K562 (cell line): Measurements from ENCODE around the gene RAB25. TPM values are rescaled to one million over a fixed set of nuclear protein-coding genes. Genes with fewer than 3 reads are reported as not detected.

Experiments
- CHAMP1 ChIP-seq: fragments of 450-650 bp; IDR thresholded peaks from 2 replicates; pipeline ENCODE4 v1.6.1; 2016; ENCODE audit warnings: mild to moderate bottlenecking
- ETV5 ChIP-seq: sonication (generic); formaldehyde crosslinking; IDR thresholded peaks from 2 replicates; pipeline ENCODE4 v1.4.0; 2020; ENCODE audit warnings: low read depth, mild to moderate bottlenecking, missing genetic modification reagents
- FOSL1 ChIP-seq: fragments of 200-800 bp; sonication (Bioruptor generic); conservative IDR thresholded peaks from 2 replicates; pipeline ENCODE4 v1.6.1; 2016; ENCODE audit warnings: missing genetic modification characterization, missing compliant biosample characterization
- FOXO4 ChIP-seq: fragments of 450-650 bp; formaldehyde crosslinking; IDR thresholded peaks from 2 replicates; pipeline ENCODE4 v1.4.0; 2020; ENCODE audit warnings: mild to moderate bottlenecking, moderate library complexity
- HDAC6 ChIP-seq: IDR thresholded peaks from 2 replicates; pipeline ENCODE4 v1.6.1; 2012; ENCODE audit warnings: low read depth, mild to moderate bottlenecking, control low read depth, inconsistent platforms, low read length, moderate library complexity
- MCM3 ChIP-seq: fragments of 450-650 bp; IDR thresholded peaks from 2 replicates; pipeline ENCODE4 v1.6.1; 2016
- NELFE ChIP-seq: IDR thresholded peaks from 2 replicates; pipeline ENCODE4 v1.6.1; 2011; ENCODE audit warnings: mild to moderate bottlenecking; ENCODE audit not compliant: insufficient read depth, insufficient read length
- NR1H2 ChIP-seq: sonication (generic); formaldehyde crosslinking; IDR thresholded peaks from 2 replicates; pipeline ENCODE4 v1.4.0; 2020; ENCODE audit warnings: mild to moderate bottlenecking, missing genetic modification reagents
- PTBP1 ChIP-seq: fragments of 200-400 bp; formaldehyde crosslinking; IDR thresholded peaks from 2 replicates; pipeline ENCODE4 v1.6.1; 2017; ENCODE audit warnings: low read depth, low read length
- TCFL5 ChIP-seq: fragments of 250-450 bp; sonication (Bioruptor Pico); conservative IDR thresholded peaks from 2 replicates; pipeline ENCODE4 v1.6.1; 2021; ENCODE audit warnings: mild to moderate bottlenecking, moderate library complexity, matching md5 sums
- ZNF354B ChIP-seq: fragments of 250-450 bp; sonication (Bioruptor Pico); IDR thresholded peaks from 2 replicates; pipeline ENCODE4 v1.4.0; 2020
- polyA plus RNA-seq, 8 experiments: library from polyadenylated mRNA; depleted of rRNA in 4 of 8; stranded (reverse) in 5 of 8; unstranded in 3 of 8; fragments of >200 nt; fragmentation: Nextera tagmentation in 2 of 8; fragmentation: Illumina TruSeq in 1 of 8; extraction: Ambion mirVana in 2 of 8; extraction: Trizol in 1 of 8; gene quantifications; 2 replicates each; pipeline versions ENCODE4 v1.2.1 to v1.2.3, GENCODE V29; 2011 to 2014; ENCODE audit warnings: inconsistent platforms in 1 of 8, missing spikeins in 1 of 8
- total RNA-seq, 7 experiments: library from RNA; depleted of rRNA in 6 of 7; stranded (reverse); fragments of >200 nt in 6 of 7; fragmentation: Illumina TruSeq in 2 of 7; extraction: Trizol in 2 of 7; gene quantifications; 2 replicates each; pipeline versions ENCODE4 v1.2.1 to v1.2.3, GENCODE V29; 2011 to 2021; ENCODE audit warnings: low replicate concordance in 1 of 7
- TF ChIP-seq, protein P1 (sequence below), 2 experiments: IDR thresholded peaks; 2 replicates each; pipeline ENCODE4 v1.6.1; 2011; ENCODE audit warnings: borderline replicate concordance in 1 of 2, control low read depth in 1 of 2, low read depth in 1 of 2, low read length in 1 of 2, mild to moderate bottlenecking in 1 of 2, mixed read lengths in 1 of 2, moderate library complexity in 1 of 2; ENCODE audit not compliant: insufficient read depth in 1 of 2, insufficient read length in 1 of 2, poor library complexity in 1 of 2, severe bottlenecking in 1 of 2; ENCODE audit errors: extremely low read depth in 1 of 2
- TF ChIP-seq, protein P2 (sequence below): IDR thresholded peaks from 2 replicates; pipeline ENCODE4 v1.6.1; 2011; ENCODE audit warnings: borderline replicate concordance, low read depth, mild to moderate bottlenecking, moderate library complexity, low read length; ENCODE audit not compliant: insufficient read depth, poor library complexity, severe bottlenecking
- TF ChIP-seq, protein P3 (sequence below): fragments of 450-650 bp; IDR thresholded peaks from 2 replicates; pipeline ENCODE4 v1.6.1; 2016; ENCODE audit warnings: low read depth, mild to moderate bottlenecking, moderate library complexity
- TF ChIP-seq, protein P4 (sequence below): fragments of 450-650 bp; IDR thresholded peaks from 2 replicates; pipeline ENCODE4 v1.6.1; 2018; ENCODE audit not compliant: partially characterized antibody

RAB25 gene
- total and polyA plus RNA-seq, 9 of the 15 experiments (the other 6 are each of a cell fraction or from before 2014, with no cell fraction given): 0.10 to 0.27 (median 0.13) TPM; not detected in 6

DNA sequence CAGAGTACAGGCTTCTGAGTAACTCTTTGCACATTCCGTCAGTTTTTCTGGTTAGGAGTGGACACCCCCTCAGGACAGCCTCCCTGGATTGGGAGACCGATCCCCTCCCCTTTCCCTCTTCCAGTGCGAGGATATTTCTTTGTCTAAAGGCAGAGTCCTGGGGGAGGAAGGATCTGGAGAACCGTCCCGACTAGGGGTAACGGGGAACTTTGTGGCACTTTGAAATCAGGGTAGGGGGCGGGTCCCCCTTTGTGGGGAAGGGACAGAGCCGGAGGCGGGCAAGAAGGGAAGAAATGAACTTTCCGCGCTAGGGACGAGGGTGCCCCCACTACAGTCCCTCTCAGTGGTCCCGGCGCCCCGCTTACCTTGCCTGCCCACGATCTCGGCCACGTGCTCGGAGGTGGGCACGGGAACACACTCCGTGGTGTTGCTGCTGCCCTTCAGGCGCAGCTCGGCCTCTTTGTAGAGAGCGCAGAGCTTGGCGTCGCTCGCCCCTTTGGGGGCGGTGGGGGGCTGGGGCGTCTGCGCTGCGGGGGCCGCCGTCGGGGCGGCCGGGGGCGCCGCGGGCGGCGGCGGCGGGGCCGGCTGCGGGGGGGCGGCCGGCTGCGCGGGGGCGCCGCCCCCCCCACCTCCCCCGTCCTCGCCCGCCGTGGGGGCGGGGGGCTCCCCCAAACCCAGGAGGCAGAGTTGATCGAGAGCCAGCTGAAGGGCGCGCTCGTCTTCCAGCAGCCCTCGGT is 20.4 kb downstream of the RAB25 start (continued):
- TF ChIP-seq, protein P1, sequence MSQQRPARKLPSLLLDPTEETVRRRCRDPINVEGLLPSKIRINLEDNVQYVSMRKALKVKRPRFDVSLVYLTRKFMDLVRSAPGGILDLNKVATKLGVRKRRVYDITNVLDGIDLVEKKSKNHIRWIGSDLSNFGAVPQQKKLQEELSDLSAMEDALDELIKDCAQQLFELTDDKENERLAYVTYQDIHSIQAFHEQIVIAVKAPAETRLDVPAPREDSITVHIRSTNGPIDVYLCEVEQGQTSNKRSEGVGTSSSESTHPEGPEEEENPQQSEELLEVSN (IDR thresholded peaks at IDR 0.05; ENCODE audit: borderline replicate concordance in 1 of 2, extremely low read depth in 1 of 2, insufficient read depth in 1 of 2, insufficient read length in 1 of 2, low read depth in 1 of 2, low read length in 1 of 2, poor library complexity in 1 of 2, severe bottlenecking in 1 of 2): peak; percentile 66 to 67
- TF ChIP-seq, protein P2, sequence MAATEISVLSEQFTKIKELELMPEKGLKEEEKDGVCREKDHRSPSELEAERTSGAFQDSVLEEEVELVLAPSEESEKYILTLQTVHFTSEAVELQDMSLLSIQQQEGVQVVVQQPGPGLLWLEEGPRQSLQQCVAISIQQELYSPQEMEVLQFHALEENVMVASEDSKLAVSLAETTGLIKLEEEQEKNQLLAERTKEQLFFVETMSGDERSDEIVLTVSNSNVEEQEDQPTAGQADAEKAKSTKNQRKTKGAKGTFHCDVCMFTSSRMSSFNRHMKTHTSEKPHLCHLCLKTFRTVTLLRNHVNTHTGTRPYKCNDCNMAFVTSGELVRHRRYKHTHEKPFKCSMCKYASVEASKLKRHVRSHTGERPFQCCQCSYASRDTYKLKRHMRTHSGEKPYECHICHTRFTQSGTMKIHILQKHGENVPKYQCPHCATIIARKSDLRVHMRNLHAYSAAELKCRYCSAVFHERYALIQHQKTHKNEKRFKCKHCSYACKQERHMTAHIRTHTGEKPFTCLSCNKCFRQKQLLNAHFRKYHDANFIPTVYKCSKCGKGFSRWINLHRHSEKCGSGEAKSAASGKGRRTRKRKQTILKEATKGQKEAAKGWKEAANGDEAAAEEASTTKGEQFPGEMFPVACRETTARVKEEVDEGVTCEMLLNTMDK: no peak
- TF ChIP-seq CHAMP1: no peak
- TF ChIP-seq, protein P3, sequence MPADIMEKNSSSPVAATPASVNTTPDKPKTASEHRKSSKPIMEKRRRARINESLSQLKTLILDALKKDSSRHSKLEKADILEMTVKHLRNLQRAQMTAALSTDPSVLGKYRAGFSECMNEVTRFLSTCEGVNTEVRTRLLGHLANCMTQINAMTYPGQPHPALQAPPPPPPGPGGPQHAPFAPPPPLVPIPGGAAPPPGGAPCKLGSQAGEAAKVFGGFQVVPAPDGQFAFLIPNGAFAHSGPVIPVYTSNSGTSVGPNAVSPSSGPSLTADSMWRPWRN: no peak
- TF ChIP-seq FOSL1 (tag): no peak
- no peak for TF ChIP-seq NELFE
- TF ChIP-seq PTBP1: no peak
- TF ChIP-seq FOXO4 (CRISPR knock-in tag): no peak
- TF ChIP-seq NR1H2 (CRISPR knock-in tag): 0 out of 2 replicates have a peak, but pooled peaks have one; percentile 27
- no peak for TF ChIP-seq ETV5
- TF ChIP-seq, protein P4, sequence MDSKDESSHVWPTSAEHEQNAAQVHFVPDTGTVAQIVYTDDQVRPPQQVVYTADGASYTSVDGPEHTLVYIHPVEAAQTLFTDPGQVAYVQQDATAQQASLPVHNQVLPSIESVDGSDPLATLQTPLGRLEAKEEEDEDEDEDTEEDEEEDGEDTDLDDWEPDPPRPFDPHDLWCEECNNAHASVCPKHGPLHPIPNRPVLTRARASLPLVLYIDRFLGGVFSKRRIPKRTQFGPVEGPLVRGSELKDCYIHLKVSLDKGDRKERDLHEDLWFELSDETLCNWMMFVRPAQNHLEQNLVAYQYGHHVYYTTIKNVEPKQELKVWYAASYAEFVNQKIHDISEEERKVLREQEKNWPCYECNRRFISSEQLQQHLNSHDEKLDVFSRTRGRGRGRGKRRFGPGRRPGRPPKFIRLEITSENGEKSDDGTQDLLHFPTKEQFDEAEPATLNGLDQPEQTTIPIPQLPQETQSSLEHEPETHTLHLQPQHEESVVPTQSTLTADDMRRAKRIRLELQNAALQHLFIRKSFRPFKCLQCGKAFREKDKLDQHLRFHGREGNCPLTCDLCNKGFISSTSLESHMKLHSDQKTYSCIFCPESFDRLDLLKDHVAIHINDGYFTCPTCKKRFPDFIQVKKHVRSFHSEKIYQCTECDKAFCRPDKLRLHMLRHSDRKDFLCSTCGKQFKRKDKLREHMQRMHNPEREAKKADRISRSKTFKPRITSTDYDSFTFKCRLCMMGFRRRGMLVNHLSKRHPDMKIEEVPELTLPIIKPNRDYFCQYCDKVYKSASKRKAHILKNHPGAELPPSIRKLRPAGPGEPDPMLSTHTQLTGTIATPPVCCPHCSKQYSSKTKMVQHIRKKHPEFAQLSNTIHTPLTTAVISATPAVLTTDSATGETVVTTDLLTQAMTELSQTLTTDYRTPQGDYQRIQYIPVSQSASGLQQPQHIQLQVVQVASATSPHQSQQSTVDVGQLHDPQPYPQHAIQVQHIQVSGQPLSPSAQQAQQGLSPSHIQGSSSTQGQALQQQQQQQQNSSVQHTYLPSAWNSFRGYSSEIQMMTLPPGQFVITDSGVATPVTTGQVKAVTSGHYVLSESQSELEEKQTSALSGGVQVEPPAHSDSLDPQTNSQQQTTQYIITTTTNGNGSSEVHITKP: no peak
- TF ChIP-seq TCFL5 (CRISPR knock-in tag): no peak
- no peak for TF ChIP-seq HDAC6
- TF ChIP-seq ZNF354B (CRISPR knock-in tag): no peak
- no peak for TF ChIP-seq MCM3
